Mesenchymal stem cell (in vitro differentiated cells and primary cell): Measurements from ENCODE around the gene CHCHD4.
A peak's percentile ranks its signal among the peaks of the same experiment; 100 is the strongest.
"Not testable (repeated sequence)": the region's sequence is repeated elsewhere in the genome, so short reads cannot be mapped to it uniquely, and the experiment has no call there.

ENCODE experiments used
- DNase-seq: peaks from one replicate; pipeline ENCODE4 v3.0.0-alpha.2; 2013
- H2AFZ ChIP-seq: one replicate; pipeline ENCODE4 v1.6.1; 2013; ENCODE audit warnings: low read depth, mild to moderate bottlenecking, control low read depth, inconsistent platforms, low read length, moderate library complexity
- H2AK5ac ChIP-seq: 2 replicates; pipeline ENCODE4 v1.6.1; 2013; ENCODE audit warnings: low read length, moderate library complexity, mild to moderate bottlenecking, inconsistent platforms; ENCODE audit not compliant: severe bottlenecking
- H2BK120ac ChIP-seq: one replicate; pipeline ENCODE4 v1.6.1; 2013; ENCODE audit warnings: low read depth, mild to moderate bottlenecking, inconsistent platforms, low read length, moderate library complexity
- H2BK12ac ChIP-seq, 2 experiments: one replicate each; pipeline ENCODE4 v1.6.1; 2013; ENCODE audit warnings: inconsistent platforms in 2 of 2, low read length in 2 of 2, mild to moderate bottlenecking in 2 of 2, moderate library complexity in 2 of 2, control low read depth in 1 of 2
- H2BK15ac ChIP-seq: one replicate; pipeline ENCODE4 v1.6.1; 2013; ENCODE audit warnings: mild to moderate bottlenecking, low read depth, inconsistent platforms; ENCODE audit not compliant: poor library complexity, severe bottlenecking
- H2BK5ac ChIP-seq: 2 replicates; pipeline ENCODE4 v1.6.1; 2013; ENCODE audit warnings: low read depth, mild to moderate bottlenecking, low read length, control low read depth, inconsistent platforms; ENCODE audit not compliant: poor library complexity, severe bottlenecking
- H3K14ac ChIP-seq, 2 experiments: one replicate each; pipeline ENCODE4 v1.6.1; 2013; ENCODE audit warnings: inconsistent platforms in 2 of 2, low read length in 2 of 2, control low read depth in 1 of 2, mild to moderate bottlenecking in 1 of 2, moderate library complexity in 1 of 2
- H3K18ac ChIP-seq, 2 experiments: one replicate each; pipeline ENCODE4 v1.6.1; 2013; ENCODE audit warnings: inconsistent platforms in 2 of 2, low read length in 2 of 2, control low read depth in 1 of 2, low read depth in 1 of 2, mild to moderate bottlenecking in 1 of 2
- H3K23ac ChIP-seq, 2 experiments: one replicate each; pipeline ENCODE4 v1.6.1; 2013; ENCODE audit warnings: inconsistent platforms in 2 of 2, low read length in 2 of 2, mild to moderate bottlenecking in 2 of 2, moderate library complexity in 2 of 2, control low read depth in 1 of 2
- H3K27ac ChIP-seq: 2 replicates; pipeline ENCODE4 v1.5.1; 2013; ENCODE audit warnings: mild to moderate bottlenecking, moderate library complexity, low read length, control low read depth, inconsistent platforms; ENCODE audit not compliant: poor library complexity, severe bottlenecking
- H3K27me3 ChIP-seq, 2 experiments: 2 replicates each; pipeline versions ENCODE4 v1.6.1 to v1.7.0; 2013; ENCODE audit warnings: low read length in 2 of 2, mild to moderate bottlenecking in 2 of 2, moderate library complexity in 2 of 2, control low read depth in 1 of 2, inconsistent platforms in 1 of 2; ENCODE audit not compliant: control insufficient read depth in 1 of 2, insufficient read depth in 1 of 2
- H3K36me3 ChIP-seq, 2 experiments: 2 replicates each; pipeline versions ENCODE4 v1.6.1 to v1.7.0; 2013; ENCODE audit warnings: low read length in 2 of 2, control low read depth in 1 of 2, inconsistent platforms in 1 of 2, low read depth in 1 of 2, mild to moderate bottlenecking in 1 of 2; ENCODE audit not compliant: insufficient read depth in 2 of 2, control insufficient read depth in 1 of 2
- H3K4ac ChIP-seq, 2 experiments: one replicate each; pipeline ENCODE4 v1.6.1; 2013; ENCODE audit warnings: inconsistent platforms in 2 of 2, low read length in 2 of 2, mild to moderate bottlenecking in 2 of 2, moderate library complexity in 2 of 2, control low read depth in 1 of 2, low read depth in 1 of 2
- H3K4me1 ChIP-seq: 2 replicates; pipeline ENCODE4 v1.6.1; 2013; ENCODE audit warnings: low read depth, low read length, control low read depth; ENCODE audit not compliant: control insufficient read depth, insufficient read depth
- H3K4me2 ChIP-seq: 2 replicates; pipeline ENCODE4 v1.6.1; 2013; ENCODE audit warnings: low read length, mild to moderate bottlenecking, inconsistent platforms; ENCODE audit not compliant: poor library complexity, severe bottlenecking
- H3K4me3 ChIP-seq, 2 experiments: 2 replicates each; pipeline versions ENCODE4 v1.5.1 to v1.7.0; 2013; ENCODE audit warnings: low read length in 2 of 2, mild to moderate bottlenecking in 2 of 2, control low read depth in 1 of 2, low read depth in 1 of 2; ENCODE audit not compliant: insufficient read depth in 1 of 2
- H3K79me1 ChIP-seq: replicated peaks from 2 replicates; pipeline ENCODE4 v1.6.1; 2013; ENCODE audit warnings: mild to moderate bottlenecking, control low read depth, low read length, inconsistent platforms; ENCODE audit not compliant: poor library complexity, severe bottlenecking
- H3K9ac ChIP-seq: 2 replicates; pipeline ENCODE4 v1.7.0; 2013; ENCODE audit warnings: mild to moderate bottlenecking, low read length, moderate library complexity
- H3K9me3 ChIP-seq: 2 replicates; pipeline ENCODE4 v1.7.0; 2013; ENCODE audit warnings: mild to moderate bottlenecking, low read length; ENCODE audit not compliant: control insufficient read depth
- H4K8ac ChIP-seq: one replicate; pipeline ENCODE4 v1.6.1; 2013; ENCODE audit warnings: inconsistent platforms, mild to moderate bottlenecking, low read length, moderate library complexity
- H4K91ac ChIP-seq: one replicate; pipeline ENCODE4 v1.6.1; 2013; ENCODE audit warnings: mild to moderate bottlenecking, low read length, inconsistent platforms
- WGBS: methylation state at CpG from one replicate; pipeline ENCODE4 v1.1.7; 2013; ENCODE audit warnings: mixed read lengths; 5-methylcytosine and 5-hydroxymethylcytosine counted together

Gene CHCHD4

DNA sequence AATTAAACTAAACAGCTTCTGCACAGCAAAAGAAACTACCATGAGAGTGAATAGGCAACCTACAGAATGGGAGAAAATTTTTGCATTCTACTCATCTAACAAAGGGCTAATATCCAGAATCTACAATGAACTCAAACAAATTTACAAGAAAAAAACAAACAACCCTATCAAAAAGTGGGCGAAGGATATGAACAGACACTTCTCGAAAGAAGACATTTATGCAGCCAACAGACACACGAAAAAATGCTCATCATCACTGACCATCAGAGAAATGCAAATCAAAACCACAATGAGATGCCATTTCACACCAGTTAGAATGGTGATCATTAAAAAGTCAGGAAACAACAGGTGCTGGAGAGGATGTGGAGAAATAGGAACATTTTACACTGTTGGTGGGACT lies 49.4 kb downstream of the CHCHD4 start:
- H2BK5ac ChIP-seq, DNase-seq, H3K4me3 ChIP-seq, H3K79me1 ChIP-seq, H3K4ac ChIP-seq, H3K9ac ChIP-seq, H4K91ac ChIP-seq, H3K4me2 ChIP-seq, H3K18ac ChIP-seq, H3K27ac ChIP-seq, H3K9me3 ChIP-seq, H2AFZ ChIP-seq, H2BK15ac ChIP-seq, H3K4me1 ChIP-seq, H2BK120ac ChIP-seq, H3K27me3 ChIP-seq, H4K8ac ChIP-seq, H2AK5ac ChIP-seq, H3K14ac ChIP-seq, H3K23ac ChIP-seq, H3K36me3 ChIP-seq, H2BK12ac ChIP-seq: not testable (repeated sequence)
- WGBS, result 45% methylated on average over 3 of the region's 3 CpGs

DNA sequence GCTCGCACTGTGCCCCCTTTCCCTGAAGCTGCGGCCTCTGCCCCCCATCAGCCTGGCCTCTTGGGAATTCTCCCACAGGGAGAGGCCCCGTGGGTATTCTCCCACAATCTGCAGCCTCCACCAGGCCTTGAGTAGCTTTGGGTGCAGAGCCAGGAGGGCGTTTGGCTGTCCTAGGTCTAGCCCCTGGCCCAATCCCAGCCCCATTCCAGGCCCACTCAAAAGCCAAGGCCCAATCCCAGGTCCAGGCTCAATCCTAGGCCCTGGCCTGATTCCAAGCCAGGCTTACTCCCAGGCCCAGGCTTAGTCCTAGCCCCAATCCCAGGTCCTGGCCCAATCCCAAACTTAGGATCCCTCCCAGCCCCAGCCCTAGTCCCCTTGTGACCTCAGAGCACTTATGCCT lies 59.8 kb downstream of the CHCHD4 start:
- no peak overlapping the region for H2BK15ac ChIP-seq
- no peak for DNase-seq
- no peaks in the 10 kb centered on the region for H3K4me1 ChIP-seq
- H3K27ac ChIP-seq, result no peak overlapping the region
- no peak overlapping the region for H2BK12ac ChIP-seq
- no peak overlapping the region for H2BK5ac ChIP-seq
- H3K27me3 ChIP-seq, result peaks cover 0 to 12% of the 10 kb centered on the region in 2 experiments
- peak overlapping the region in 1 of 2 experiments; percentile 77 for H3K23ac ChIP-seq
- H3K36me3 ChIP-seq, result no peaks in the 10 kb centered on the region
- H3K4me3 ChIP-seq, result no peak overlapping the region
- no peaks in the 10 kb centered on the region for H3K79me1 ChIP-seq
- no peak overlapping the region for H2AK5ac ChIP-seq
- no peak overlapping the region for H3K14ac ChIP-seq
- H3K9me3 ChIP-seq, result peaks cover 4% of the 10 kb centered on the region
- H3K4ac ChIP-seq, result no peak overlapping the region
- no peak overlapping the region for H3K4me2 ChIP-seq
- H4K91ac ChIP-seq, result no peak overlapping the region
- H3K9ac ChIP-seq, result no peak overlapping the region
- no peak overlapping the region for H2BK120ac ChIP-seq
- H2AFZ ChIP-seq, result no peak overlapping the region
- no peak overlapping the region for H4K8ac ChIP-seq
- H3K18ac ChIP-seq, result no peak overlapping the region
- 38% methylated on average over 4 of the region's 4 CpGs for WGBS

DNA sequence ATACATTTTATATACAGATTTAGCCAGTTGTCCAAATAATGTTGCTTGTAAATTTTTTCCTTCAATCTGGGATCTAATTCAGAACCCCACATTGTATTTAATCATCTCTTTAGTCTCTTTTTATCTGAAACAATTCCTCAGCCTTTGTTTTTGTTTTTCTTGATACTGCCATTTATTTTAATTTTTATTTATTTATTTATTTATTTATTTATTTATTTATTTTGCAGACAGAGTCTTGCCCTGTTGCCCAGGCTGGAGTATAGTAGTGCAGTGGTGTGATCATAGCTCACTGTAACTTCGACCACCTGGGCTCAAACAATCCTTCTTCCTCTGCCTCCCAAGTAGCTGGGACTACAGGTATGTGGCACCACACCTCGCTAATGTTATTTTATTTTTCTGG lies 61.5 kb downstream of the CHCHD4 start:
- H3K27ac ChIP-seq, result no peak overlapping the region
- 33% methylated on average over 1 of the region's 2 CpGs for WGBS
- no peak overlapping the region for H2BK120ac ChIP-seq

More for the DNA sequence above, 61.5 kb downstream of the CHCHD4 start:
- H2AFZ ChIP-seq, result no peak overlapping the region
- peaks cover 0 to 12% of the 10 kb centered on the region in 2 experiments for H3K27me3 ChIP-seq
- H3K9ac ChIP-seq, result no peak overlapping the region
- H3K9me3 ChIP-seq, result no peaks in the 10 kb centered on the region
- H3K4ac ChIP-seq, result no peak overlapping the region
- no peak overlapping the region for H3K4me2 ChIP-seq
- H3K36me3 ChIP-seq, result no peaks in the 10 kb centered on the region
- H3K4me1 ChIP-seq, result no peaks in the 10 kb centered on the region
- no peak overlapping the region for H4K91ac ChIP-seq
- H3K4me3 ChIP-seq, result no peak overlapping the region
- no peak overlapping the region for H3K23ac ChIP-seq
- no peak overlapping the region for H3K14ac ChIP-seq
- no peak overlapping the region for H4K8ac ChIP-seq
- no peak overlapping the region for H2BK12ac ChIP-seq
- H2BK5ac ChIP-seq, result no peak overlapping the region
- H3K18ac ChIP-seq, result no peak overlapping the region
- DNase-seq, result no peak
- H2BK15ac ChIP-seq, result no peak overlapping the region
- H3K79me1 ChIP-seq, result no peaks in the 10 kb centered on the region
- H2AK5ac ChIP-seq, result no peak overlapping the region
